IPS-18a (cell line): ENCODE results near the gene PRG2.
"Not testable (repeated sequence)": the region's sequence is repeated elsewhere in the genome, so short reads cannot be mapped to it uniquely, and the experiment has no call there.

Experiments
- H3K27ac ChIP-seq: one replicate; pipeline ENCODE4 v1.5.1; 2013; ENCODE audit warnings: low read length
- H3K27me3 ChIP-seq: one replicate; pipeline ENCODE4 v1.6.1; 2013; ENCODE audit warnings: mild to moderate bottlenecking, low read length; ENCODE audit not compliant: control insufficient read depth, insufficient read depth
- H3K36me3 ChIP-seq: one replicate; pipeline ENCODE4 v1.6.1; 2013; ENCODE audit warnings: low read depth, low read length; ENCODE audit not compliant: control insufficient read depth
- H3K4me1 ChIP-seq: one replicate; pipeline ENCODE4 v1.6.1; 2013; ENCODE audit warnings: low read depth, low read length; ENCODE audit not compliant: control insufficient read depth
- H3K4me3 ChIP-seq: one replicate; pipeline ENCODE4 v1.5.1; 2013; ENCODE audit warnings: low read length
- H3K9ac ChIP-seq: one replicate; pipeline ENCODE4 v1.6.1; 2013; ENCODE audit warnings: mild to moderate bottlenecking, low read length, moderate library complexity
- H3K9me3 ChIP-seq: one replicate; pipeline ENCODE4 v1.6.1; 2013; ENCODE audit warnings: low read depth, low read length; ENCODE audit not compliant: control insufficient read depth

The PRG2 gene

GRCh38 chr11:57338142-57338541 lies 52.3 kb downstream of the PRG2 start, which contains the start of gene P2RX3:
P2RX3 (plus strand) TSS chr11:57338352; CDS start chr11:57338551, 199 bp downstream.
- Histone ChIP-seq H3K36me3 (peaks cover 10% of the 10 kb centered on the region), H3K9ac (no peak within 1 kb of the TSS), H3K4me3 (no peak within 1 kb of the TSS)

DNA sequence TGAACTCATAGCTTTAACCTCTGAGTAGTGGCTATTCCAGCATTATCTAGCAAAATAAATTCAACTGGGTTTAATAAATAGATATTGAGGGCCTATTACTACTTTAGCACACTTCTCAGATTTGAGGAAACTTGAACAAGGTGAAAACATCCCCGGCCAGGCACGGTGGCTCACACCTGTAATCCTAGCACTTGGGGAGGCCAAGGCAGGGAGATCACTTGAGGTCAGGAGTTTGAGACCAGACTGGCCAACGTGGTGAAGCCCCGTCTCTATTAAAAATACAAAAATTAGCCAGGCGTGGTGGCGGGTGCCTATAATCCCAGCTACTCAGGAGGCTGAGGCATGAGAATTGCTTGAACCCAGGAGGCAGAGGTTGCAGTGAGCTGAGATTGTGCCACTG lies 53.6 kb downstream of the PRG2 start:
- H3K27me3 ChIP-seq, H3K4me3 ChIP-seq, H3K9ac ChIP-seq, H3K27ac ChIP-seq, H3K9me3 ChIP-seq: not testable (repeated sequence)
- Histone ChIP-seq H3K36me3 (peaks cover 23% of the 10 kb centered on the region), H3K4me1 (peaks cover 10% of the 10 kb centered on the region)

More at GRCh38 chr11:57338142-57338541, 52.3 kb downstream of the PRG2 start, which contains the start of gene P2RX3:
- peaks cover 10% of the 10 kb centered on the region for H3K4me1 ChIP-seq
- H3K9me3 ChIP-seq = no peaks in the 10 kb centered on the region
- H3K27me3 ChIP-seq = peaks cover 10% of the 10 kb centered on the region
- no peak within 1 kb of the TSS for H3K27ac ChIP-seq
